HepG2 (cell line): Measurements from ENCODE around the gene SH3BGR. TPM values are rescaled to one million over a fixed set of nuclear protein-coding genes. Genes with fewer than 3 reads are reported as not detected.

Experiments
- ATAC-seq: fragments of 200-7000 bp; cut with Tn5 transposase; 3 replicates; pipeline ENCODE4 v1.9.1; 2020; ENCODE audit warnings: mild to moderate bottlenecking, moderate library complexity
- BruUV-seq: library from RNA; stranded (reverse); fragments of 400-500 nt; replicated peaks from 2 replicates; lab custom pipeline; 2021; lab: Mats Ljungman, UMichigan
- CTCF ChIA-PET: fragments of 300-600 bp; formaldehyde crosslinking; extraction: SDS; loops from one replicate; lab custom pipeline; 2021; ENCODE audit warnings: low total read pairs, inconsistent platforms, low intra/inter-chr PET ratio; lab: Yijun Ruan, JAX
- POLR2A ChIA-PET: fragments of 350-600 bp; sonication (Branson Sonifier 250); formaldehyde crosslinking; loops from one replicate; lab custom pipeline; 2020; ENCODE audit warnings: antibody characterized with exemption, inconsistent platforms; lab: Yijun Ruan, JAX
- DNase-seq: peaks from one replicate; pipeline ENCODE4 v3.0.0-alpha.2; 2015; ENCODE audit warnings: low spot score
- FAIRE-seq: peaks from 3 replicates; lab custom pipeline; 2011; peaks lifted over from hg19 to GRCh38; lab: Jason Lieb, UNC
- H2AFZ ChIP-seq: one replicate; pipeline ENCODE4 v1.6.1; 2011; ENCODE audit warnings: low read length, inconsistent platforms
- H3K27ac ChIP-seq: fragments of 300-600 bp; 3 replicates; pipeline ENCODE4 v1.8.0; 2011; ENCODE audit warnings: mixed run types, mild to moderate bottlenecking, mixed read lengths, low read length, inconsistent platforms; ENCODE audit not compliant: insufficient read depth; ENCODE audit errors: extremely low read length
- H3K27me3 ChIP-seq, 2 experiments: fragments of 200-600 bp in 1 of 2; 2 replicates in 1 of 2; 3 replicates in 1 of 2; pipeline versions ENCODE4 v1.6.0 to v1.8.0; 2011; ENCODE audit warnings: low read length in 2 of 2, mild to moderate bottlenecking in 2 of 2, moderate library complexity in 2 of 2, inconsistent platforms in 1 of 2; ENCODE audit not compliant: insufficient read depth in 2 of 2, control insufficient read depth in 1 of 2
- H3K36me3 ChIP-seq, 2 experiments: fragments of 200-600 bp in 1 of 2; replicated peaks in 1 of 2; 2 replicates in 1 of 2; 3 replicates in 1 of 2; pipeline versions ENCODE4 v1.5.1 to v1.8.0; 2011; ENCODE audit warnings: low read length in 2 of 2, inconsistent platforms in 1 of 2; ENCODE audit not compliant: insufficient read depth in 2 of 2, control insufficient read depth in 1 of 2
- H3K4me1 ChIP-seq: 2 replicates; pipeline ENCODE4 v1.5.1; 2012; ENCODE audit warnings: low read length, inconsistent platforms; ENCODE audit not compliant: insufficient read depth
- H3K4me2 ChIP-seq: 2 replicates; pipeline ENCODE4 v1.6.0; 2011; ENCODE audit warnings: low read depth, low read length, inconsistent platforms
- H3K4me3 ChIP-seq, 3 experiments: fragments of 200-600 bp in 1 of 3; sonication (generic), shearing (Covaris generic) in 1 of 3; replicated peaks in 1 of 3; 2 replicates each; pipeline ENCODE4 v1.5.1; 2011 to 2016; ENCODE audit warnings: low read length in 3 of 3, inconsistent platforms in 2 of 3, low read depth in 2 of 3, mild to moderate bottlenecking in 2 of 3, control low read depth in 1 of 3, mixed read lengths in 1 of 3; ENCODE audit not compliant: insufficient read depth in 1 of 3
- H3K79me2 ChIP-seq: one replicate; pipeline ENCODE4 v1.6.1; 2011; ENCODE audit warnings: low read length, inconsistent platforms; ENCODE audit not compliant: insufficient read depth
- H3K9ac ChIP-seq: 2 replicates; pipeline ENCODE4 v1.6.0; 2011; ENCODE audit warnings: mild to moderate bottlenecking, low read depth, low read length, inconsistent platforms; ENCODE audit not compliant: insufficient read depth
- H3K9me3 ChIP-seq: 2 replicates; pipeline ENCODE4 v1.5.1; 2012; ENCODE audit warnings: mild to moderate bottlenecking, low read length
- H4K20me1 ChIP-seq: 2 replicates; pipeline ENCODE4 v1.6.0; 2011; ENCODE audit warnings: inconsistent platforms, mild to moderate bottlenecking, low read length, moderate library complexity; ENCODE audit not compliant: insufficient read depth
- CHD4 ChIP-seq: fragments of 200-600 bp; sonication (generic); IDR thresholded peaks from 2 replicates; pipeline ENCODE4 v1.7.0; 2017; ENCODE audit warnings: mild to moderate bottlenecking, low read length, borderline replicate concordance
- MTERF4 ChIP-seq: sonication (generic); formaldehyde crosslinking; IDR thresholded peaks from 2 replicates; pipeline ENCODE4 v1.8.0; 2023; ENCODE audit warnings: mild to moderate bottlenecking, missing genetic modification reagents
- SUZ12 ChIP-seq: fragments of 150-350 bp; IDR thresholded peaks from 2 replicates; pipeline ENCODE4 v1.6.1; 2014; ENCODE audit warnings: low read depth, low read length
- TCF12 ChIP-seq, 2 experiments: fragments of 450-650 bp in 1 of 2; sonication (generic) in 1 of 2; formaldehyde crosslinking in 1 of 2; IDR thresholded peaks; 2 replicates each; pipeline versions ENCODE4 v1.6.1 to v1.8.0; 2017 to 2022; ENCODE audit warnings: antibody characterized with exemption in 1 of 2, mild to moderate bottlenecking in 1 of 2, missing genetic modification reagents in 1 of 2, moderate library complexity in 1 of 2
- XRCC5 ChIP-seq: fragments of 200-400 bp; formaldehyde crosslinking; optimal IDR thresholded peaks from 2 replicates; pipeline ENCODE3; 2017; ENCODE audit warnings: mild to moderate bottlenecking, low read length
- WGBS: methylation state at CpG from one replicate; pipeline ENCODE4 v1.1.6; 2017; ENCODE audit warnings: low lambda C conversion rate; 5-methylcytosine and 5-hydroxymethylcytosine counted together
- in situ Hi-C: cut with HindIII; loops from 2 replicates; pipeline ENCODE4 v1.10.0; 2017; ENCODE audit warnings: low pct_unique_long_range_greater_than_20kb; ENCODE audit not compliant: extremely low pct_ligation_motif_present
- intact Hi-C: fragments of 100-400 bp; cut with micrococcal nuclease; formaldehyde crosslinking; loops from one replicate; pipeline ENCODE4 v1.10.0; 2022; ENCODE audit not compliant: unreplicated experiment
- polyA plus RNA-seq, 8 experiments: library from polyadenylated mRNA; depleted of rRNA in 3 of 8; stranded (reverse) in 7 of 8; unstranded in 1 of 8; fragments of >200 nt; fragmentation: Illumina TruSeq in 4 of 8; extraction: Trizol in 4 of 8; gene quantifications; 2 replicates each; pipeline versions ENCODE4 v1.2.1 to v1.2.3, GENCODE V29; 2011 to 2016; ENCODE audit warnings: low read depth in 4 of 8, missing spikeins in 1 of 8, mixed read lengths in 1 of 8; ENCODE audit not compliant: insufficient read depth in 1 of 8
- total RNA-seq, 5 experiments: library from RNA; depleted of rRNA; stranded (reverse); fragments of >200 nt; fragmentation: Illumina TruSeq; extraction: Trizol; gene quantifications; 2 replicates each; pipeline ENCODE4 v1.2.3, GENCODE V29; 2016; ENCODE audit warnings: low read depth in 1 of 5
- TF ChIP-seq, protein P1 (sequence below): sonication (generic); formaldehyde crosslinking; IDR thresholded peaks from 2 replicates; pipeline ENCODE4 v1.4.0; 2020; ENCODE audit warnings: mild to moderate bottlenecking, missing genetic modification reagents, borderline replicate concordance

The SH3BGR gene
- total and polyA plus RNA-seq, 2 of the 13 experiments (the other 11 are each of a cell fraction or from before 2014, with no cell fraction given), result 0.48 TPM; not detected in 1

DNA sequence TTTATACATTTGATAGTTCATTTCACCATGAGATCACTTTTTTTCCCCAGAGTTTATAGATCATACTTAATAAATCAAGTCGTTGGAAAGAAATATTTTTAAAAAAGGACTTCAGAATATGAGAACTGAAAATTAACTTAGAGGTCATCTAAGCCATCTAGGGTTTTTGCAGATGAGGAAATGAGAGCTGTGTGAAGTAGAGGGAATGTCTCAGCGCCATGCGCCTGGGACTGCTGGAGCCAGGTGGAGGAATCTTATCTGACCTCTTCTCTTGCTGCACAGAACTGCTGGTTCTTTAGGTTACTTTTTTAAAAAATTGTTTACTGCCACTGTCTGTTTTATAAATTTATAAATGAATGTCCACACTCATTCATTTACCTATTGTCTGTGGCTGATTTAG lies 11.5 kb downstream of the SH3BGR start (continued):
- TF ChIP-seq MTERF4 (CRISPR knock-in tag), result no peak

GRCh38 chr21:39466584-39466983 lies 14.8 kb downstream of the SH3BGR start:
- Histone ChIP-seq H3K9me3 (no peaks in the 10 kb centered on the region), H3K4me1 (no peaks in the 10 kb centered on the region), H3K4me3 (no peak overlapping the region), H3K36me3 (no peaks in the 10 kb centered on the region), H3K79me2 (no peaks in the 10 kb centered on the region), H2AFZ (no peak overlapping the region), H3K27ac (no peak overlapping the region), H3K27me3 (no peaks in the 10 kb centered on the region), H4K20me1 (no peaks in the 10 kb centered on the region), H3K9ac (no peak overlapping the region), H3K4me2 (no peak overlapping the region)
- intact Hi-C loops, result no loop called here
- no peak for TF ChIP-seq SUZ12
- POLR2A ChIA-PET, result no interaction called here
- ATAC-seq (no peak), DNase-seq (no peak), FAIRE-seq (no peak)
- CTCF ChIA-PET, result no interaction called here
- no TSS peak for BruUV-seq
- in situ Hi-C loops, result no loop called here

- Histone ChIP-seq H3K4me3 (no peak overlapping the region), H3K27ac (no peak overlapping the region), H3K4me1 (no peaks in the 10 kb centered on the region), H3K9me3 (no peaks in the 10 kb centered on the region), H3K4me2 (no peak overlapping the region), H3K36me3 (no peaks in the 10 kb centered on the region), H3K9ac (no peak overlapping the region), H3K27me3 (no peaks in the 10 kb centered on the region), H4K20me1 (no peaks in the 10 kb centered on the region), H3K79me2 (no peaks in the 10 kb centered on the region), H2AFZ (no peak overlapping the region)
- BruUV-seq, result no TSS peak
- no peak for ATAC-seq
- 32% methylated on average over 3 of the region's 3 CpGs for WGBS
- in situ Hi-C loops, result no loop called here
- CTCF ChIA-PET, result no interaction called here
- FAIRE-seq, result no peak
- intact Hi-C loops, result no loop called here
- POLR2A ChIA-PET, result no interaction called here
- DNase-seq, result no peak
- TF ChIP-seq CHD4, result no peak
- TF ChIP-seq XRCC5, result no peak
- no peak for TF ChIP-seq TCF12 (IDR thresholded peaks at IDR 0.05)
- no peak for TF ChIP-seq TCF12 (CRISPR knock-in tag; IDR thresholded peaks at IDR 0.05)
- TF ChIP-seq, protein P1, sequence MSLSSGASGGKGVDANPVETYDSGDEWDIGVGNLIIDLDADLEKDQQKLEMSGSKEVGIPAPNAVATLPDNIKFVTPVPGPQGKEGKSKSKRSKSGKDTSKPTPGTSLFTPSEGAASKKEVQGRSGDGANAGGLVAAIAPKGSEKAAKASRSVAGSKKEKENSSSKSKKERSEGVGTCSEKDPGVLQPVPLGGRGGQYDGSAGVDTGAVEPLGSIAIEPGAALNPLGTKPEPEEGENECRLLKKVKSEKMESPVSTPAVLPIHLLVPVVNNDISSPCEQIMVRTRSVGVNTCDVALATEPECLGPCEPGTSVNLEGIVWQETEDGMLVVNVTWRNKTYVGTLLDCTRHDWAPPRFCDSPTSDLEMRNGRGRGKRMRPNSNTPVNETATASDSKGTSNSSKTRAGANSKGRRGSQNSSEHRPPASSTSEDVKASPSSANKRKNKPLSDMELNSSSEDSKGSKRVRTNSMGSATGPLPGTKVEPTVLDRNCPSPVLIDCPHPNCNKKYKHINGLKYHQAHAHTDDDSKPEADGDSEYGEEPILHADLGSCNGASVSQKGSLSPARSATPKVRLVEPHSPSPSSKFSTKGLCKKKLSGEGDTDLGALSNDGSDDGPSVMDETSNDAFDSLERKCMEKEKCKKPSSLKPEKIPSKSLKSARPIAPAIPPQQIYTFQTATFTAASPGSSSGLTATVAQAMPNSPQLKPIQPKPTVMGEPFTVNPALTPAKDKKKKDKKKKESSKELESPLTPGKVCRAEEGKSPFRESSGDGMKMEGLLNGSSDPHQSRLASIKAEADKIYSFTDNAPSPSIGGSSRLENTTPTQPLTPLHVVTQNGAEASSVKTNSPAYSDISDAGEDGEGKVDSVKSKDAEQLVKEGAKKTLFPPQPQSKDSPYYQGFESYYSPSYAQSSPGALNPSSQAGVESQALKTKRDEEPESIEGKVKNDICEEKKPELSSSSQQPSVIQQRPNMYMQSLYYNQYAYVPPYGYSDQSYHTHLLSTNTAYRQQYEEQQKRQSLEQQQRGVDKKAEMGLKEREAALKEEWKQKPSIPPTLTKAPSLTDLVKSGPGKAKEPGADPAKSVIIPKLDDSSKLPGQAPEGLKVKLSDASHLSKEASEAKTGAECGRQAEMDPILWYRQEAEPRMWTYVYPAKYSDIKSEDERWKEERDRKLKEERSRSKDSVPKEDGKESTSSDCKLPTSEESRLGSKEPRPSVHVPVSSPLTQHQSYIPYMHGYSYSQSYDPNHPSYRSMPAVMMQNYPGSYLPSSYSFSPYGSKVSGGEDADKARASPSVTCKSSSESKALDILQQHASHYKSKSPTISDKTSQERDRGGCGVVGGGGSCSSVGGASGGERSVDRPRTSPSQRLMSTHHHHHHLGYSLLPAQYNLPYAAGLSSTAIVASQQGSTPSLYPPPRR (CRISPR knock-in tag), result no peak
Measured at GRCh38 chr21:39467746-39468145, 16.0 kb downstream of the SH3BGR start.
